ENCODE data around the gene UXT.

The UXT gene

GRCh38 chrX:47649781-47650163 lies 9.2 kb downstream of the UXT start:
- no peak for DNase-seq (ENCODE audit: low read depth, low spot score)

DNA sequence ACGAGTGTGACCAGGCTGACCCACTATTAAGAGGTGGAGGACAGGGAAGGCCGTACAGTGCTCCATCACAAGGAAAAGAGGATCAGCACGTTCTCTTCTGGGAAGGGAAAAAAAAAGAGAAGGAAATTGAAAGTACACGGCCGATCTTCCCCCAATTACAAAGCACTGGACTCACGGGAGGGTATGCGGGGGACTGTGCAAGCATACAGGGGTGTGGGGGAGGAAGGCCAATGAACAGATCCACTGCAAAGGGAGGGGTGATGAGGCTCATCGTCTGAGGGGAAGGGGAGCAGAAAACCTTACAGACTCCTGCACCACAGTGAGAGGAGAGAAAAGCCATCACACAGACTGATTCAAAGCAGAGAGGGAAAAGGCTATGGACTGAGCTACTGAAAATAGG lies 9.7 kb downstream of the UXT start:
- DNase-seq (ENCODE audit: low read depth, low spot score): no peak

GRCh38 chrX:47648376-47648775 lies 10.6 kb downstream of the UXT start:
- no peak for DNase-seq (ENCODE audit: low read depth, low spot score)

GRCh38 chrX:47646636-47647035 lies 12.3 kb downstream of the UXT start:
- no peak for DNase-seq (ENCODE audit: low read depth, low spot score)

DNA sequence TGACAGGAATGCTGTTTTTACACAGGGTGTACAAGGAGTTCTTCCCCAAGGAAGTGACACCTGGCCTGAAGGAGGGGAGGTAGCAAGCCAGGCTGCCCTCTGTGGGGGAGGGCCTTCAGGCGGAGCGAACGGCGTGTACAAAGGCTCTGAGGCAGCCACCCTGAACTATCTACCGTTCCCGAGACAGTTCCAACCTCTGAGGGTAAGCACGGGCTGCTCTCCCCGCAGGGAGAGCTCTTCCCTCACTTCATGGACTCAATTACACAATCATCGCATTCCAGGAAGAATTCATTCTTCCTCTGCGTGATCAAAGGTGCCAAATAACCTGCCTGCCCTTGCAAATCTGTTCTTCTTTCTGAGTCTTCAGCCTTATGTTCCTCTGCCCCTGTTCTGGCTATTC lies 13.4 kb downstream of the UXT start:
- no peak for DNase-seq (ENCODE audit: low read depth, low spot score)

- DNase-seq (ENCODE audit: low read depth, low spot score): no peak
Observed at GRCh38 chrX:47644557-47645091, 14.4 kb downstream of the UXT start.

- no peak for DNase-seq (ENCODE audit: low read depth, low spot score)
Observed at GRCh38 chrX:47643926-47644325, 15.1 kb downstream of the UXT start.

DNA sequence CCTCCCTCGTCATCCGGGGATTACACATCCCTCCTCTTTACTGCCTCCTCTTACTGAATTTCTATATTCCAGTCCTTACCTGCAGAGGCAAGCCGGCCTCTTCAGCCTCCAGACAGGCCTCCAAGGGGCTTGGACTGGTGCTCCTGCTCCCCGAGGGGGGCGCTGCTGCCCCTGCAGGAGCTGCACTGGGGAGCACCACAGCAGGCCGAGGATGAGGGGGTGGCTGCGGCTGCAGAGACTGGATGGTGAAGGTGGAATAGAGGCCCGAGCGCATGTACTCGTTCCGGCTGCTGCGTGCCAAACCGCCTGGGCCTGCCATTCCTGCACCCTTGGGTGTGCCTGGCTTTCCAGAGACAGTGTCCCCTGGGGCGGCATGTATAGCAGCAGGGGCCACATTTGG lies 20.2 kb downstream of the UXT start:
- DNase-seq (ENCODE audit: low read depth, low spot score): no peak

GRCh38 chrX:47637546-47638195 lies 21.3 kb downstream of the UXT start:
- DNase-seq (ENCODE audit: low read depth, low spot score): no peak

GRCh38 chrX:47634871-47635575 lies 24.0 kb downstream of the UXT start:
- DNase-seq (ENCODE audit: low read depth, low spot score): no peak

DNA sequence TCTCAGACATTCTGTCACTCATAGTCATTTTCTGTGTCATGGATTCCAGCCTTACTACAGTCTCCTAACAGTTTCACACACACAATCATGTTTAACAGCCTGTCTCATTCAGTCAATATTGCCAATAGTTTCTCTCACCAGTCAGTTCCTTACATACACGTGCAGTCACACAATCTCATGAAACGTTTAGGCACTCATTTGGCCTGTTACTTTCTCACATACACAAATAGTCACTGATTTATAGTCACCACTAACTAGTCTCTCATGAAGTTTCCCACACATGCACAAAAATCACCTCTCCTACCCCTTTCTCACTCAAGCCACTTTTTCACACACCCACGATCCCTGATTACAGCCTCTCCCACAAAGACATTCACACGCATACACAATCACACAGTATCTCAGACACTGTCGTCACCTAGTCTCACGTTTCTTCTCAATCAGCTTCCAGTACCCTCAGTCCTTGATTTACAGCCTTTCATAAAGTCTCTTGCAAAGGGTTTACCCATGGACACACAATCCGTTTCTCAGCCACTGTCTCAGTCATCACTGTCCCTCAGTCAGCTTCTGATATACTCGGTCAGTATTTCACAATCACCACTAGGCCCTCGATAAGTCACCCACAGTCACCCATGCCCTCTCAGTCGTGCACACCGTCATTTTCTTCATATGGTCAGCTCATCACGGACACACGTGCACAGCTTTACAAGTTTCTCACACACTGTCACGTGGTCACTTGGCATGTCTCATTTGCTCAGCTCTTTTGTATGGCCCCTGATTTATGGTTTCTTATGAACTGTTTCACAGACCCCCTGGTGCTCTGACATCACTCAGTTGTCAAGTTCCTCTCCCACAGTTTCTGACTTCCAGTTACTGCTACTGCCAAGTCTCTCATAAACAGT lies 25.0 kb downstream of the UXT start:
- DNase-seq (ENCODE audit: low read depth, low spot score): no peak

DNA sequence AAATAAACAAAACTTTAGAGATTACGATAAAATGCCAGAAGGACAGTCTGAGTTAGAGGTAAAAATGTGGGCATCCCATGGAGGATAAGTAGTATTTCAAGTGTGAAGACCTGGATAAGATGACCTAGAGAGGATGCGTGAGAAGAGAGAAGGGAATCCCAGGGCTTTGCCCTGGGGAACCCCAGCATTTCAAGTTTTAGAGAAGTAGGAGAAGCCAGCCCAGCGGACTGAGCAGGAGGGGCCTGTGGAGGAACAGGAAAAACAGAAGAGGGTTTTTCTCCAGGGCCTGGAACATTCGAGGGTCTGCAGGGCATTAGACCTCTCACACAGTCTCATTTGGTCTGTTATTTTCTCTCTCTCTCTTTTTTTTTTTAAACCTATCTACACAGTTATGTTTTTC lies 26.3 kb downstream of the UXT start:
- no peak for DNase-seq (ENCODE audit: low read depth, low spot score)

GRCh38 chrX:47631676-47632075 lies 27.3 kb downstream of the UXT start:
- no peak for DNase-seq (ENCODE audit: low read depth, low spot score)

DNA sequence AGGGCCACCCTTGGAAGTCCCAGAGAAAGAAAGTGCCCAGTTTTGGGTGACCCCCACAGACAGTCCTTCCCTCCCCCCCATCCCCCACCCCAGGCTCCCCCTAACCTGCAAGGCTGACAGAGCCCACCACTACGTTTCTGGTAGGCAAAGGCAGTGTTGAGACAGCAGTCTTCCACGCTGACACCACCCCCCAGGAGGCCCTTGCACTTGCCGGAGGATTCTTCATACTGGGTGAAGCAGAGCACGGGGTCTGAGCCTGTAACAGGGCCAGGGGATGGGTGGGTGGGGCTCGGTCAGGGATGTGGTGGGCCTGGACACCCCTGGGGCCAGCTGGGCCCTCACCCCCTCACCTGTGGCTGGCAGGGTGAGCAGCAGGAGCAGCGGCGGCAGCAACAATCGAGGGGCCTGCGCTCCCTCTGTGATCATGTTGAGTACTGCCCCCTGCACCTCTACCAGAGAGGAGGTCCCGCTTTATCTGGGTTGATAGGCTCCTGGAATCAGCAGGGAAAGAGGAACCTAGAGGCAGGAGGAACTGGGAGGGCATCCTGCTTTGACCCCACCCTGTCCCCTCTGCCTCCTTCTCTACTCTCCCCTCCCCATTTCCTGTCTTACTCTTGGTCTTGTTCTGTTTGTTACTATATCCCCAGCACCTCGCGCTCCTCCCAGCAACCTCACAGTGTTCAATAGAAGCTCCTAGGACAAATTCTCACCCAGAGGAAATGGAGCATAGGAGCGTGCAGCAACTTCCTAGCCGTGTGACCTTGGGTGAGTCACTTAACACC lies 29.4 kb downstream of the UXT start, which contains the start of gene CFP:
Gene CFP, minus strand, starts transcription at position 512 of the 782 bp plus-strand sequence. Its CDS starts 86 bp downstream, at position 426.
- no peak for DNase-seq (ENCODE audit: low read depth, low spot score)

DNA sequence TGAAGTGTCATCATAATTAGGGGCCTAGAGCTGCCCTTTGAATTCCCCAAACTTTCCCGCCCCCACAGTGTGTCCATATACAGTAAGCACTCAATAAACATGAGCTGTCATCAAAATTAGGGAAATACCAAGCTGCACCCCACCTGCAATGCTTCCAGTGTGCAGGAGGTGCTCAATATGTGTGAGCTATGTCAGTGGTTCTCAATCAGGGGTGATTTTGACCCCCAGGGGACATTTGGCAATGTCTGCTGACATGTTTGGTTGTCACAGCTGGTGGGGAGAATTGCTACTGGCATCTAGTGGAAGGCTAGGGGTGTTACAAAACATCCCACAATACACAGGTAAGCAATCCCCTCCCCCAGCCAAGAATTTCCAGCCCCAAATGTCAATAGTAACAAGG lies 30.0 kb downstream of the UXT start:
- DNase-seq (ENCODE audit: low read depth, low spot score): no peak

DNA sequence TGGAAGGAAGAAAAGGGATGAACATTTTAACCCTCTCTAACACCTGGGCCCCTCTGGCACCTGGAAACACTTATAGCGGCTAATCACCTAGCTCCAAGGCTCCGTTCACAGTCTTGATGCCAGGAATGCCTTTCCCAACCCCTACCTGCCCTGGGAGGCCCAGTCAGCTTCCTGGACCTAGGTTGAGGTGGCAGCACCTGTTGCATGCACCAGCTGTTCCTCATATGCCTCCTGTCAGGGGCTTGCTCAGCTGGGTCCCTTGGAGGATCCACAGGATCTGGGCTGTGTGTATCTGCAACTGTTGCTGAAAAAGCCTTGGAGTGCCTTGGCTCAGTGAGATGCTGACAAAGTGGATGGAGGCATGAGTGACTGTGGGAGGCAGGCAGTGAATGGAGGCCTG lies 33.6 kb downstream of the UXT start:
- no peak for DNase-seq (ENCODE audit: low read depth, low spot score)

DNA sequence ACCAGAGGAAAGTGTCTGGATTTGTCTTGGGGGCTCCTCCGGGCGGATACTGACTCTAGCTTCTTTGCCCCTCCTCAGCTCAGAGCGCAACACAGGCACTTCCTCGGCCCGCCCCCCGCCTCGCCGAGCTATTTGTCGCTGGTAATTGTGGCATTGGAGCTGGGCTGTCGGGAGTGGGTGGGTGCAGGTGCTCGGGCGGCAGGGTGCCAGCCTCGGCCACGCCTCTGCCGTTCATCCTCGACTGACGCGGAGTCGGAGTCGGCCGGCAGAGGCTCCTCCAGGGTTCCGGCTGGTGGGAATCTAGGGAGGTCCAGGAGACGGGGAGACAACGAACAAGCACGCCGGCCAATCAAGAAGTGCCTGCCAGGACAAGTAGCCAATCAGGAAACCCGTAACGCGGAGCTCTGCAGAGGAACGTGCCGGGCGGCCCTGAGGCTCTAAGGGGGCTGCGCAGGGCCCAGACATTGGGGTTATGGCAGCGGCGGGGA lies 35.4 kb downstream of the UXT start:
- no peak for DNase-seq (ENCODE audit: low read depth, low spot score)

- no peak for DNase-seq (ENCODE audit: low read depth, low spot score)
Observed at GRCh38 chrX:47621851-47622250, 37.1 kb downstream of the UXT start.

DNA sequence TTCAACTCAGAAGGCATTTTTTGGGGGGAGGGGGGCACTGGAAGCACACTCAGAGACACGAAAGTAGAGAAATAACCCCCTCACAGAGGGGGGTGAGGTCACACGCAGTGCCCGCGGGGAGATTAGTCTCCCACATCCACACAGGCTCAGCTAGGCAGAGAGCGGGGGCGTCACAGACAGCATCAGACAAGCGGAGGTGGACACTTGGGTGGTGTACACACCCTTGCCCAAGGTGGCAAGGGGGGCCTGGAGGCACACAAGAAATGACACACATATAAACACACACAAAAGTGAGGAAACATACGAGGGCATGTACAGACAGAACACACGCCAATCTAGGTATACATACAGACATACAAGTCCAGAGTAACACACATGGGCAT lies 38.7 kb downstream of the UXT start:
- no peak for DNase-seq (ENCODE audit: low read depth, low spot score)

- DNase-seq (ENCODE audit: low read depth, low spot score): peak; percentile 31
Observed at GRCh38 chrX:47619486-47620302, 39.3 kb downstream of the UXT start, which contains the start of gene SYN1. Gene SYN1, minus strand, starts transcription at chrX:47619857. Its CDS starts 129 bp downstream, at chrX:47619728.

Data from smooth muscle cell of the brain vasculature (primary cell).